GM19025 (cell line): ENCODE data around the gene COL18A1.

Source experiments
- ATAC-seq: cut with Tn5 transposase; IDR thresholded peaks from one replicate; pipeline ENCODE4 v1.9.1; 2021; ENCODE audit warnings: mild to moderate bottlenecking, low read depth, moderate library complexity; ENCODE audit not compliant: unreplicated experiment

The COL18A1 gene

GRCh38 chr21:45421846-45422775, 17.1 kb downstream of the COL18A1 start:
- ATAC-seq, result no peak

- no peak for ATAC-seq
Observed at GRCh38 chr21:45423201-45423955, 18.4 kb downstream of the COL18A1 start.

GRCh38 chr21:45423968-45424853, 19.2 kb downstream of the COL18A1 start:
- ATAC-seq, result no peak

- no peak for ATAC-seq
Observed at GRCh38 chr21:45424854-45425795, 20.2 kb downstream of the COL18A1 start.

GRCh38 chr21:45427331-45428271, 22.6 kb downstream of the COL18A1 start:
- no peak for ATAC-seq

- no peak for ATAC-seq
Observed at GRCh38 chr21:45428534-45428933, 23.6 kb downstream of the COL18A1 start.

- no peak for ATAC-seq
Observed at GRCh38 chr21:45429221-45430175, 24.5 kb downstream of the COL18A1 start.

- ATAC-seq, result no peak
Observed at GRCh38 chr21:45430521-45431501, 25.8 kb downstream of the COL18A1 start.

- no peak for ATAC-seq
Observed at GRCh38 chr21:45431781-45432572, 27.0 kb downstream of the COL18A1 start.

- no peak for ATAC-seq
Observed at GRCh38 chr21:45432575-45433255, 27.8 kb downstream of the COL18A1 start.

- ATAC-seq, result no peak
Observed at GRCh38 chr21:45433301-45433700, 28.3 kb downstream of the COL18A1 start.

- no peak for ATAC-seq
Observed at GRCh38 chr21:45433911-45434644, 29.1 kb downstream of the COL18A1 start.

GRCh38 chr21:45434645-45435217, 29.8 kb downstream of the COL18A1 start:
- ATAC-seq, result no peak
